Transverse colon (tissue), 4 donors: ENCODE results near the gene JHY. TPM values are rescaled to one million over a fixed set of nuclear protein-coding genes. Genes with fewer than 3 reads are reported as not detected.
"Not testable (repeated sequence)": the region's sequence is repeated elsewhere in the genome, so short reads cannot be mapped to it uniquely, and the experiment has no call there.

Source experiments
- DNase-seq: peaks from one replicate; pipeline ENCODE4 v3.0.0-alpha.2; 2019
- H3K27ac ChIP-seq, 4 donors: fragments of 200-600 bp; sonication (generic); 2 replicates each; pipeline ENCODE4 v1.5.1; 2016 to 2018; ENCODE audit warnings: inconsistent platforms in 4 of 4
- H3K27me3 ChIP-seq: fragments of 200-600 bp; sonication (generic); 2 replicates; pipeline ENCODE4 v1.5.1; 2017; ENCODE audit warnings: inconsistent platforms
- H3K36me3 ChIP-seq, 4 donors: fragments of 200-600 bp; sonication (generic); 2 replicates each; pipeline ENCODE4 v1.5.1; 2017 to 2019; ENCODE audit warnings: inconsistent platforms in 4 of 4
- H3K4me1 ChIP-seq, 4 donors: fragments of 200-600 bp; sonication (generic); 2 replicates each; pipeline ENCODE4 v1.5.1; 2017 to 2020; ENCODE audit warnings: inconsistent platforms in 4 of 4
- H3K4me3 ChIP-seq, 4 donors: fragments of 200-600 bp; sonication (generic); 1 replicate in 1 of 4; 2 replicates in 3 of 4; pipeline versions ENCODE4 v1.5.1 to v1.6.1; 2017 to 2019; ENCODE audit warnings: inconsistent platforms in 4 of 4
- H3K9me3 ChIP-seq, 2 donors: fragments of 200-600 bp; sonication (generic); 2 replicates each; pipeline ENCODE4 v1.5.1; 2017 to 2019; ENCODE audit warnings: inconsistent platforms in 2 of 2
- EP300 ChIP-seq: sonication (generic); formaldehyde crosslinking; IDR thresholded peaks from one replicate; pipeline ENCODE4 v1.6.1; 2017; ENCODE audit warnings: antibody characterized with exemption, low read depth
- POLR2A ChIP-seq: fragments of 450-650 bp; IDR thresholded peaks from one replicate; pipeline ENCODE4 v1.6.1; 2016; ENCODE audit warnings: antibody characterized with exemption, mild to moderate bottlenecking, moderate library complexity
- POLR2AphosphoS5 ChIP-seq, 3 donors: sonication (generic); formaldehyde crosslinking; IDR thresholded peaks; one replicate each; pipeline ENCODE4 v1.6.1; 2016; ENCODE audit warnings: antibody characterized with exemption in 3 of 3
- WGBS, 2 donors: methylation state at CpG; one replicate each; pipeline ENCODE4 v1.1.5; 2018; ENCODE audit warnings: low coverage in 1 of 2; 5-methylcytosine and 5-hydroxymethylcytosine counted together
- in situ Hi-C, 4 donors: fragments of 200-750 bp; cut with MboI; loops; one replicate each; pipeline versions ENCODE4 v1.15.0 to v1.15.1; 2017; ENCODE audit warnings: low sequenced_read_pairs in 3 of 4, low pct_ligation_motif_present in 1 of 4, low pct_unique_long_range_greater_than_20kb in 1 of 4
- intact Hi-C: fragments of 100-400 bp; cut with DNase I; formaldehyde crosslinking; loops from one replicate; pipeline ENCODE4 v1.15.1; 2023; ENCODE audit warnings: low total_unique reads
- total RNA-seq, 4 donors: library from RNA; depleted of rRNA; stranded (reverse); fragments of >200 nt; gene quantifications; one replicate each; pipeline ENCODE4 v1.1.0, GENCODE V29; 2016
- TF ChIP-seq, protein P1 (sequence below), 5 experiments: fragments of 200-600 bp in 3 of 5; fragments of 450-650 bp in 2 of 5; sonication (generic) in 3 of 5; IDR thresholded peaks; 1 replicate in 2 of 5; 2 replicates in 3 of 5; pipeline ENCODE4 v1.5.1; 2016 to 2017; ENCODE audit warnings: antibody characterized with exemption in 5 of 5, inconsistent platforms in 3 of 5, mild to moderate bottlenecking in 2 of 5, moderate library complexity in 1 of 5

Gene JHY
- total RNA-seq, 4 donors from 2014 or later: 2.0 to 5.2 (median 4.4) TPM; not detected in 1

DNA sequence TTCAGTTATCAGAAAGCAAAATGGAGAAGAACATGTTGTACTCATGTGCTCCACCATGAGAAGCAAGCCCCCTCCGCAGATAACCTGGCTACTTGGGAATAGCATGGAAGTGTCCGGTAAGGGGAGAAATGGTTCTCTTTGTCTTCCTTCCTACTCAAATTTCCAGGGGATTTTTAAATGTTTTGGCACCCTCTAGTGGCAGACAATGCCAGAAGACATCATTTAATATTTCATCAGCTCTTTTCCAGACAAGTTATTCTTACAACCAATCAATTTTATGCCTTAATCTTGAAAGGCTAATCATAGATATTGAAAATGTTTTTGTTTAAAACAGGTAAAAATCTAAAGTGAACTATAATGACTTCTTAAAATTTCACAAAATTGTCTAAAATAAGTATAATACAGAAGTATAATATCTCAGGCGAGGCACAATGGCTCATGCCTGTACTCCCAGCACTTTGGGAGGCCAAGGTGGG, 28.6 kb upstream of the JHY start:
- TF ChIP-seq, protein P1, sequence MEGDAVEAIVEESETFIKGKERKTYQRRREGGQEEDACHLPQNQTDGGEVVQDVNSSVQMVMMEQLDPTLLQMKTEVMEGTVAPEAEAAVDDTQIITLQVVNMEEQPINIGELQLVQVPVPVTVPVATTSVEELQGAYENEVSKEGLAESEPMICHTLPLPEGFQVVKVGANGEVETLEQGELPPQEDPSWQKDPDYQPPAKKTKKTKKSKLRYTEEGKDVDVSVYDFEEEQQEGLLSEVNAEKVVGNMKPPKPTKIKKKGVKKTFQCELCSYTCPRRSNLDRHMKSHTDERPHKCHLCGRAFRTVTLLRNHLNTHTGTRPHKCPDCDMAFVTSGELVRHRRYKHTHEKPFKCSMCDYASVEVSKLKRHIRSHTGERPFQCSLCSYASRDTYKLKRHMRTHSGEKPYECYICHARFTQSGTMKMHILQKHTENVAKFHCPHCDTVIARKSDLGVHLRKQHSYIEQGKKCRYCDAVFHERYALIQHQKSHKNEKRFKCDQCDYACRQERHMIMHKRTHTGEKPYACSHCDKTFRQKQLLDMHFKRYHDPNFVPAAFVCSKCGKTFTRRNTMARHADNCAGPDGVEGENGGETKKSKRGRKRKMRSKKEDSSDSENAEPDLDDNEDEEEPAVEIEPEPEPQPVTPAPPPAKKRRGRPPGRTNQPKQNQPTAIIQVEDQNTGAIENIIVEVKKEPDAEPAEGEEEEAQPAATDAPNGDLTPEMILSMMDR (IDR thresholded peaks at IDR 0.05): peak; percentile 65 to 72 (median 69)
- TF ChIP-seq POLR2A: no peak
- Histone ChIP-seq H3K27me3 (no peaks in the 10 kb centered on the region), H3K27ac (no peak overlapping the region), H3K4me3 (no peak overlapping the region), H3K9me3 (no peaks in the 10 kb centered on the region), H3K4me1 (no peaks in the 10 kb centered on the region), H3K36me3 (no peaks in the 10 kb centered on the region)
- DNase-seq: peak; percentile 31
- intact Hi-C loops: no loop called here
- in situ Hi-C loops: loop anchor here in 3 of 4 donors (5.0 to 25.0 kb wide), 4 partner anchors 57 to 217 kb away; no protein-coding TSS in a partner anchor
- 37 to 40% methylated on average over 3 of the region's 3 CpGs for WGBS, 2 donors

DNA sequence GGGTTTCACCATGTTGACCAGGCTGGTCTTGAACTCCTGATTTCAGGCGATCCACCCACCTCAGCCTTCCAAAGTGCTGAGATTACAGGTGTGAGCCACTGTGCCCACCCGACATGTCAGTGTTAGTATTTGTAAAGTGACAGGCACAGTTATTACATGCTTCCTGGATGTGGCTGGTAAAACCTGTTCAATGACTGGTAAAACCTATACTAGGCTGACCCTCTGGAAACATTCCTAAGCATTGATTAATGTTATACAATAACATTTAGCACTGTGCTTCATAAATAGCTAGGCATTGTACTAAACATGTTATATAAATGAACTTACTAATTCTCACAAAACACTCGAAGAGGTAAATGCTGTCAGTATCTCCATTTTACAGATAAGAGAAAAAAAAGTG, 20.9 kb upstream of the JHY start:
- Histone ChIP-seq H3K27ac (no peak overlapping the region), H3K4me3 (no peak overlapping the region), H3K4me1 (no peaks in the 10 kb centered on the region), H3K9me3 (no peaks in the 10 kb centered on the region), H3K36me3 (no peaks in the 10 kb centered on the region), H3K27me3 (peaks cover 19% of the 10 kb centered on the region)
- WGBS, 2 donors: 50 to 59% methylated on average over 1 to 3 of the region's 3 CpGs
- TF ChIP-seq, protein P1 (IDR thresholded peaks at IDR 0.05): no peak
- TF ChIP-seq EP300: no peak
- no peak for TF ChIP-seq POLR2A
- no peak for TF ChIP-seq POLR2AphosphoS5 (IDR thresholded peaks at IDR 0.05)
- DNase-seq: no peak
- in situ Hi-C loops: loop anchor here (10.0 to 25.0 kb wide), 5 partner anchors 151 to 227 kb away; no protein-coding TSS in a partner anchor
- intact Hi-C loops: loop anchor here (5.0 kb wide), 1 partner anchor 161 kb away; no protein-coding TSS in a partner anchor

DNA sequence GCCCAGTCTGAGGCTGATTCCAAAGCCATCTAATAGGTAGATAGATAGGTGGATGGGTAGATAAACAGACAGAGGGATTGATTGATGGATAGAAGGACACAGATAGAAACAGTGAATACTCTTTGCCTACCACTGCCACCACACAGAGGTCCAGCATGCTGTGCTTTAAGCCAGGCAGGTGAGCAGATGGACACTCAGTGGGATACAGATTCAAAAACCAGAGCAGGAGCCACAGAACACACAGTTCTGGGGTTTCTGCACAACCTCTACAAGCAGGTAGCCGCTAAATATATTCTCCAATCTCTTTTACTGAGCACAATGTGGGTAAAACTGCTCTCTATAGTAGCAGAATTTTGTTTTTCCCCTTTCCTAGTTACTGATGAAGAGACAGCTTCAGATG, 20.5 kb upstream of the JHY start:
- no peak for DNase-seq
- Histone ChIP-seq H3K4me1 (no peaks in the 10 kb centered on the region), H3K4me3 (no peak overlapping the region), H3K27ac (no peak overlapping the region), H3K36me3 (no peaks in the 10 kb centered on the region), H3K27me3 (peaks cover 19% of the 10 kb centered on the region), H3K9me3 (no peaks in the 10 kb centered on the region)
- 88 to 100% methylated on average over 1 of the region's 1 CpG for WGBS, 2 donors
- TF ChIP-seq, protein P1 (IDR thresholded peaks at IDR 0.05): no peak
- no peak for TF ChIP-seq EP300
- no peak for TF ChIP-seq POLR2A
- no peak for TF ChIP-seq POLR2AphosphoS5 (IDR thresholded peaks at IDR 0.05)
- in situ Hi-C loops: loop anchor here (10.0 to 25.0 kb wide), 5 partner anchors 150 to 227 kb away; no protein-coding TSS in a partner anchor
- intact Hi-C loops: loop anchor here (5.0 kb wide), 1 partner anchor 160 kb away; no protein-coding TSS in a partner anchor

- intact Hi-C loops (loop anchor here (5.0 kb wide), 1 partner anchor 159 kb away; no protein-coding TSS in a partner anchor), in situ Hi-C loops (loop anchor here (10.0 to 25.0 kb wide), 5 partner anchors 149 to 228 kb away; no protein-coding TSS in a partner anchor)
Measured at GRCh38 chr11:122863154-122863553, 19.4 kb upstream of the JHY start.

More at GRCh38 chr11:122863154-122863553, 19.4 kb upstream of the JHY start:
- H3K4me1 ChIP-seq, H3K9me3 ChIP-seq, H3K4me3 ChIP-seq, H3K36me3 ChIP-seq, DNase-seq, H3K27ac ChIP-seq: not testable (repeated sequence)
- WGBS, 2 donors: 68 to 100% methylated on average over 1 of the region's 1 CpG
- peaks cover 19% of the 10 kb centered on the region for H3K27me3 ChIP-seq
